Mucosa of descending colon (tissue), 3 donors: ENCODE results near the gene ATAD1. TPM values are rescaled to one million over a fixed set of nuclear protein-coding genes. Genes with fewer than 3 reads are reported as not detected.
"Not testable (repeated sequence)": the region's sequence is repeated elsewhere in the genome, so short reads cannot be mapped to it uniquely, and the experiment has no call there.

Experiments
- ATAC-seq: fragments of 200-7000 bp; cut with Tn5 transposase; one replicate; pipeline ENCODE4 v1.9.1; 2020; ENCODE audit warnings: mild to moderate bottlenecking, moderate library complexity
- DNase-seq, 3 donors: peaks; one replicate each; pipeline ENCODE4 v3.0.0-alpha.2; 2020
- H3K36me3 ChIP-seq: fragments of 200-600 bp; one replicate; pipeline ENCODE4 v1.8.0; 2021; ENCODE audit warnings: low read depth, mild to moderate bottlenecking
- H3K4me1 ChIP-seq: fragments of 200-600 bp; one replicate; pipeline ENCODE4 v1.8.0; 2021; ENCODE audit warnings: low read depth, mild to moderate bottlenecking
- H3K4me3 ChIP-seq: fragments of 200-600 bp; one replicate; pipeline ENCODE4 v1.8.0; 2021; ENCODE audit warnings: mild to moderate bottlenecking
- H3K9me3 ChIP-seq: fragments of 200-600 bp; one replicate; pipeline ENCODE4 v1.8.0; 2021; ENCODE audit warnings: mild to moderate bottlenecking
- intact Hi-C, 2 donors: fragments of 100-400 bp; cut with DNase I in 1 of 2; cut with micrococcal nuclease in 1 of 2; formaldehyde crosslinking; loops; one replicate each; pipeline versions ENCODE4 v1.11.0 to v1.11.1; 2022; cut with DNase I, micrococcal nuclease
- total RNA-seq, 3 donors: library from RNA; stranded (reverse); fragmentation: NEBNext Ultra II Directional in 2 of 3; extraction: Animal tissue kit (Norgen Biotek cat#: 25700) in 2 of 3; gene quantifications; one replicate each; pipeline versions ENCODE4 v1.2.1 to v1.2.4, GENCODE V29; 2021 to 2023
- TF ChIP-seq, protein P1 (sequence below): fragments of 200-600 bp; IDR thresholded peaks from one replicate; pipeline ENCODE4 v1.8.0; 2022; ENCODE audit warnings: antibody characterized with exemption, mild to moderate bottlenecking
- donor health status: DM: no; HTN: no; CAD: no; lungs with moderate emphysema.
- donor health status: DM: no; HTN: no; CAD: no.
- donor health status: DM: no; HTN: yes; CAD: no.

ATAD1 gene
- total RNA-seq, 3 donors from 2014 or later = 47.7 to 60.6 (median 51.6) TPM

DNA sequence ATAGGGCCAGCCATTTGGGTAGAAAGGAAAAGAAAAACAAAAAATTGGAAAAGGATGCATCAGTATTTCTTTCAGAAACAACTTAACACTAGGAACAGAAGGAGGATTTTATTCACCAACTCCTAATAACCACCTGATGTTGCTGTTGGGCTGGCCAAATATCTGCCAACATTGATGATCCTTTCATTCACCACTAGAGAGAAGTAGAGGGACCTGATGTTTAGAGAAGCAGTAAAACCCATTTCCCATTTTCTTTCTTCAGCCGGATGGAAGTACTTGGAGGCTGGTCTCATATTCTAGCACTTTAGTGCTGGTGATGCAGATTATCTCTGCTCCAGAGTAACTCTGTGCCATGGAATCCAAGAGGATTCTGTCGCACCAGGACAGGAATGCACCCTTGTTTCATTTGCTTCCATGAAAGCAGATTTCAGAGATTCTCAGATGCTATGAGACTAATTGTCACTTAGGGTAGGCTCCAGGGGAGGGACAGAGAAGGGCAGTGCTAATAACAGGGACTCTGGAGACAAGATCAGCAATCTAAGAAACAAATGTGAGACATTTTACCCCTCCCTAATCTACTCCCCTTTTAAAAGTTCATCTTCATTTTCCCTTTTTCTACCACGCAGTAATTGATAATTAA, 42.2 kb upstream of the ATAD1 start:
- Histone ChIP-seq H3K9me3 (no peaks in the 10 kb centered on the region), H3K4me3 (no peak overlapping the region), H3K4me1 (no peaks in the 10 kb centered on the region), H3K36me3 (no peaks in the 10 kb centered on the region)
- ATAC-seq = no peak
- intact Hi-C loops = loop anchor here in 1 of 2 donors (5.0 to 10.0 kb wide), 2 partner anchors 365 to 527 kb away; no protein-coding TSS in a partner anchor
- TF ChIP-seq, protein P1, sequence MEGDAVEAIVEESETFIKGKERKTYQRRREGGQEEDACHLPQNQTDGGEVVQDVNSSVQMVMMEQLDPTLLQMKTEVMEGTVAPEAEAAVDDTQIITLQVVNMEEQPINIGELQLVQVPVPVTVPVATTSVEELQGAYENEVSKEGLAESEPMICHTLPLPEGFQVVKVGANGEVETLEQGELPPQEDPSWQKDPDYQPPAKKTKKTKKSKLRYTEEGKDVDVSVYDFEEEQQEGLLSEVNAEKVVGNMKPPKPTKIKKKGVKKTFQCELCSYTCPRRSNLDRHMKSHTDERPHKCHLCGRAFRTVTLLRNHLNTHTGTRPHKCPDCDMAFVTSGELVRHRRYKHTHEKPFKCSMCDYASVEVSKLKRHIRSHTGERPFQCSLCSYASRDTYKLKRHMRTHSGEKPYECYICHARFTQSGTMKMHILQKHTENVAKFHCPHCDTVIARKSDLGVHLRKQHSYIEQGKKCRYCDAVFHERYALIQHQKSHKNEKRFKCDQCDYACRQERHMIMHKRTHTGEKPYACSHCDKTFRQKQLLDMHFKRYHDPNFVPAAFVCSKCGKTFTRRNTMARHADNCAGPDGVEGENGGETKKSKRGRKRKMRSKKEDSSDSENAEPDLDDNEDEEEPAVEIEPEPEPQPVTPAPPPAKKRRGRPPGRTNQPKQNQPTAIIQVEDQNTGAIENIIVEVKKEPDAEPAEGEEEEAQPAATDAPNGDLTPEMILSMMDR = no peak
- DNase-seq = no peak

DNA sequence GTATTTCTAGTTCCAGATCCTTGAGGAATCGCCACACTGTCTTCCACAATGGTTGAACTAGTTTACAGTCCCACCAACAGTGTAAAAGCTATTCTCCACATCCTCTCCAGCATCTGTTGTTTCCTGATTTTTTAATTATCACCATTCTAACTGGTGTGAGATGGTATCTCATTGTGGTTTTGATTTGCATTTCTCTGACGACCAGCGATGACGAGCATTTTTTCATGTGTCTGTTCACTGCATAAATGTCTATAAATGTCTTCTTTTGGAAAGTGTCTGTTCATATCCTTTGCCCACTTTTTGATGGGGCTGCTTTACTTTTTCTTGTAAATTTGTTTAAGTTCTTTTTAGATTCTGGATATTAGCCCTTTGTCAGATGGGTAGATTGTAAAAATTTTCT, 37.6 kb upstream of the ATAD1 start:
- H3K4me1 ChIP-seq, H3K4me3 ChIP-seq, DNase-seq, ATAC-seq, H3K9me3 ChIP-seq, H3K36me3 ChIP-seq: not testable (repeated sequence)
- intact Hi-C loops = loop anchor here in 1 of 2 donors (10.0 kb wide), 1 partner anchor 529 kb away; no protein-coding TSS in a partner anchor

DNA sequence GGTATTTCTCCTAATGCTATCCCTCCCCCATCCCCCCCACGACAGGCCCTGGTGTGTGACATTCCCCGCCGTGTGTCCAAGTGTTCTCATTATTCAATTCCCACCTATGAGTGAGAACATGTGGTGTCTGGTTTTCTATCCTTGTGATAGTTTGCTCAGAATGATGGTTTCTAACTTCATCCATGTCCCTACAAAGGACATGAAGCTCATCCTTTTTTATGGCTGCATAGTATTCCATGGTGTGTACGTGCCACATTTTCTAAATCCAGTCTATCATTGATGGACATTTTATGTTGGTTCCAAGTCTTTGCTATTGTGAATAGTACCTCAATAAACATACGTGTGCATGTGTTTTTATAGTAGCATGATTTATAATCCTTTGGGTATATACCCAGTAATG, 37.2 kb upstream of the ATAD1 start:
- DNase-seq, H3K4me1 ChIP-seq, H3K36me3 ChIP-seq, H3K4me3 ChIP-seq, H3K9me3 ChIP-seq, ATAC-seq: not testable (repeated sequence)
- intact Hi-C loops = loop anchor here in 1 of 2 donors (10.0 kb wide), 1 partner anchor 530 kb away; no protein-coding TSS in a partner anchor

DNA sequence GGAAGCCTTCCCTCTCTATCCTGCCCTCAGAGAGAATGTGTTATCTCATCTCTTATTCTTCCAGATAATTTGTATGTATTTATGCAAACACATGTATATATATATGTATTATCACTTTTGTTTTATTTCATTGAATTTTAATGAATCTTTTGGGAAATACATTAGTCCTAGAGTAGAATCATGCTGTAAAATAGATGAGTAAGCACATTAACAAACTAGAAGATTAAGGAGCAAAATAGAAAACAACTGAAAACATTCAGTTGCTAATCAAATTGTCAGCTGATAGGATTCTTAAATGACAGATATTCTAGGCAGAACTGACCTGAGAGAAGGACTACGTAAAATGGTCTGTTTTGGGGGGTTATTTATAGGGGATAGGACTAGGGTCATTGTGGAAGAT, 34.1 kb upstream of the ATAD1 start:
- DNase-seq (no peak), ATAC-seq (no peak)
- intact Hi-C loops = loop anchor here in 1 of 2 donors (10.0 kb wide), 1 partner anchor 533 kb away; no protein-coding TSS in a partner anchor
- Histone ChIP-seq H3K4me3 (no peak overlapping the region), H3K9me3 (no peaks in the 10 kb centered on the region), H3K4me1 (no peaks in the 10 kb centered on the region), H3K36me3 (no peaks in the 10 kb centered on the region)
- TF ChIP-seq, protein P1 = no peak

DNA sequence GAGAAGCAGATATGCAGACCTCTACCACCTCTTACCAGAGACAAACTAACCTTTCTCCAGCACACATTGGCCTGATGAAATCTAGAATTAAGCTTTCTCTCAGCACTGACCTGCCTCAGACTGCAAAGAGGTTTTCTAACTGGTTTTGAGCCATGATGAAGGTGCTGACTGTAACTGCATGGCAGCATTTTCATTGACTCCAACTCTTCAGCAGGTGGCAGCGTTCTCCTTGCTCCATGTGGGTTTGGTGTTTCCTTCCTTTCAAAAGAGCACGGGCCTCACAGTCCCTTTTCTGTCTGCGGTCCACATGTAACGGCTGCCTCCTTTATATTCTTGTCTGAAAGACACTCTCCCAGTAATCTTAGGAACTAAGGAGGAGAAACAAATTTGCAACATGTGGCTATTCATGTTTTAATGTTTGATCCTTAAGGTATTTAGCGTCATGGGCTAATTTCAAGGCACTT, 32.7 kb upstream of the ATAD1 start:
- peaks cover 4% of the 10 kb centered on the region for H3K4me1 ChIP-seq
- ATAC-seq = peak; percentile 93
- no peaks in the 10 kb centered on the region for H3K9me3 ChIP-seq
- H3K4me3 ChIP-seq = no peak overlapping the region
- TF ChIP-seq, protein P1 = peak; percentile 40
- H3K36me3 ChIP-seq = no peaks in the 10 kb centered on the region
- peak in 2 of 3 donors; percentile 54 to 71 for DNase-seq
- intact Hi-C loops = loop anchor here in 1 of 2 donors (10.0 kb wide), 1 partner anchor 534 kb away; no protein-coding TSS in a partner anchor

DNA sequence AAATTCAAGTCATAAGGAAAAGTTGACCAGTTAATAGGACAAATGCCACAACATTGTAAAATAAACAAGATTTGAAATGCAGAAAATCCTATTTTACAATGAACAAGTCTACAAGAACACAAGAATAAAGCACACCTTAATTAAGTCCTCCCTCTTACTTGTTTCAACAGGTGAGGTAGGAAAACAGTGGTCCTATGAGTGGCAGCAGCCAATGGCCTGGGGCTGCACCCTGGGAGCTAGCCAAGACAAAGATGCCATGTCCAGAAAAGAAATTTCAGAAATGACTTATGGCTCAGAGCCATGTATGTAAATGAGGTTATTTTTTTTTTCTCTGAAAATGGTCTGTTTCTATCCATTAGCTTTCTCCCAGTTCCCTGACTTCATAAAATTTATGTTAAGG, 31.0 kb upstream of the ATAD1 start:
- H3K36me3 ChIP-seq = no peaks in the 10 kb centered on the region
- ATAC-seq (no peak), DNase-seq (no peak)
- TF ChIP-seq, protein P1 = no peak
- intact Hi-C loops = loop anchor here (10.0 kb wide), 1 partner anchor 706 kb away; no protein-coding TSS in a partner anchor
- no peaks in the 10 kb centered on the region for H3K9me3 ChIP-seq
- no peak overlapping the region for H3K4me3 ChIP-seq
- H3K4me1 ChIP-seq = peaks cover 7% of the 10 kb centered on the region
